ENCODE measurements around the gene NOX4. TPM values are rescaled to one million over a fixed set of nuclear protein-coding genes. Genes with fewer than 3 reads are reported as not detected.
"Not testable (repeated sequence)": the region's sequence is repeated elsewhere in the genome, so short reads cannot be mapped to it uniquely, and the experiment has no call there.

NOX4 gene
- total RNA-seq, 1 experiment from 2014 or later, result not detected

DNA sequence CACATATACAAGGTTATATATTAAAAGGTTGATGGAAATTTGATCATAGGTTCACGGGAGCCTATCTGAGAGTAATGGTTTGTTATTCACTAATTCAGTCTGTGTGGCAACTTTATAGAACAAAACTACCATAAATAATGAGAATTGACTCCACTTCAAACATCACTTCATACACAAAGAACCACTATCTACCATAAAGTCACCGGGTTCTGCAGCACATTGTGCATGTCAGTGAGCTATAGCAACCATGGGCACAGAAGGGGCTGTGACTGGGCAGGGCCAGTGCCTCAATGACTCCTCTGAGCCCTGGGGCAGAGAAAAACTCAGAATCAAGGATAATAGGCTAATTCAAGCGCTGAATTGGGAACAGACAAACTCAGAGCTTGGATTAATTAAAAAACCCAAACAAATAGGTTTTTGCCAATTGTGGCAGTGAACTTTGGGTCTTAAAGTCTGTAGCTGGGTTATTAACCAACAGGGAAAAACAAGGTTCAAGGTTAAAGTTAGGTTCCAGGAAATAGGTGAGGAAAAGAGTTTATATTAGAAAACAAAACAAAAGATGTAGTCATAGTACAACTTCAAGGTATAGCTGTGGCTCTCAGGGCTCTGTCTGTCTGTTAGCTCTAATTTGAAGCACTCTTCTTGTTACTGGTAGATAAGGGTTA lies 181.7 kb downstream of the NOX4 start:
- H4K20me1 ChIP-seq (ENCODE audit: insufficient read depth); H3K36me3 ChIP-seq (ENCODE audit: low read depth); H3K4me2 ChIP-seq; H3K27me3 ChIP-seq (ENCODE audit: insufficient read depth, low read depth); H3K9me2 ChIP-seq (ENCODE audit: insufficient read depth); H3K79me2 ChIP-seq (ENCODE audit: low read depth); H3F3A ChIP-seq (ENCODE audit: insufficient read depth, low read depth); H3K4me3 ChIP-seq; H3K27ac ChIP-seq; POLR2A ChIA-PET (ENCODE audit: unreplicated experiment); DNase-seq; H3K9me3 ChIP-seq (ENCODE audit: insufficient read depth, low read depth); CTCF ChIA-PET; H3K4me1 ChIP-seq (replicated peaks; ENCODE audit: insufficient read depth); BruUV-seq (replicated peaks); intact Hi-C loops (cut with micrococcal nuclease; ENCODE audit: unreplicated experiment); H2AFZ ChIP-seq: not testable (repeated sequence)

DNA sequence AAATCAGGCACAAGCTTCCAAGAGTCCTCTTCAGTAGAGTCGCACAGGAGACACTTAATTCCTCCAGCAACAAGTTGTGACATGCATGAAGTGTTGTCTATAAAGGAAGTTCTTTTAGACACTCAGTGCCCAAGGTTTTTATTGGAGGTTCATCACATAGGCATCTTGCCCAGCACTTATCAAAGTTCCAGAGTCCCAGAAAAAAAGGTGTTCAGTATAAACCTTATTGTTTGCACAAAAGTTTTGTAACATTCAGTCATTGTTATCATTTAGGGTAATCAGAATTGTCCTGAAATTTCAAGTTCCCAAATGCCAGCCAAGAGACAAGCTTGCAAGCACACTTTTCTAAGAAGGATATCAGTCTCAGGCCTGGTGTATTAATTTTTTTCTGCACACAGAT lies 182.9 kb downstream of the NOX4 start:
- H3K79me2 ChIP-seq (ENCODE audit: low read depth); H3K27me3 ChIP-seq (ENCODE audit: insufficient read depth, low read depth); CTCF ChIA-PET; H3K36me3 ChIP-seq (ENCODE audit: low read depth); H3K9me2 ChIP-seq (ENCODE audit: insufficient read depth); BruUV-seq (replicated peaks); DNase-seq; POLR2A ChIA-PET (ENCODE audit: unreplicated experiment); H3F3A ChIP-seq (ENCODE audit: insufficient read depth, low read depth); H3K4me3 ChIP-seq; H3K4me2 ChIP-seq; H4K20me1 ChIP-seq (ENCODE audit: insufficient read depth); H3K27ac ChIP-seq; H3K4me1 ChIP-seq (replicated peaks; ENCODE audit: insufficient read depth); intact Hi-C loops (cut with micrococcal nuclease; ENCODE audit: unreplicated experiment); H2AFZ ChIP-seq; H3K9me3 ChIP-seq (ENCODE audit: insufficient read depth, low read depth): not testable (repeated sequence)

DNA sequence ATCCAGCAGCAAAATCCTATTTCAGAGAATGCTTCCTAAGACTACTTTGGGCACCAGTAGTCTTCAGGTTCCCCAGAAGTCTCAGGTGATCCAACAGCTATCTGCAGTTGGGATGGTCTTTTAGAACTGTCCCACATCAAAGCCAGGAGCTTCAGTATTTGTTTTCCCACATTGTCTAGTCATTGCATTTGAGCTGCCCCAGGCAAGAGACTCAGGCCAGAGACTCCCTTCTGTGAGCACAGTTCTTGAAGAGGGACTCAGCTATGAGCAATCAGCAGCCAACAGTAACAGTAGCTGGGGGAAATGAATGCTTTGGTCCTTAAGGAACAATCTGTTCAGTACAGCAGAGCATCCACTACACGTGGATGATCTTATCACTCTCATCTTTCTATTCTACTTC lies 188.1 kb downstream of the NOX4 start:
- H3F3A ChIP-seq (ENCODE audit: insufficient read depth, low read depth); H3K9me3 ChIP-seq (ENCODE audit: insufficient read depth, low read depth); DNase-seq; H3K27ac ChIP-seq; H3K9me2 ChIP-seq (ENCODE audit: insufficient read depth); H3K36me3 ChIP-seq (ENCODE audit: low read depth); H3K27me3 ChIP-seq (ENCODE audit: insufficient read depth, low read depth); H3K4me3 ChIP-seq; CTCF ChIA-PET; intact Hi-C loops (cut with micrococcal nuclease; ENCODE audit: unreplicated experiment); H2AFZ ChIP-seq; H3K4me1 ChIP-seq (replicated peaks; ENCODE audit: insufficient read depth); H3K4me2 ChIP-seq; H3K79me2 ChIP-seq (ENCODE audit: low read depth); H4K20me1 ChIP-seq (ENCODE audit: insufficient read depth); POLR2A ChIA-PET (ENCODE audit: unreplicated experiment); BruUV-seq (replicated peaks): not testable (repeated sequence)

DNA sequence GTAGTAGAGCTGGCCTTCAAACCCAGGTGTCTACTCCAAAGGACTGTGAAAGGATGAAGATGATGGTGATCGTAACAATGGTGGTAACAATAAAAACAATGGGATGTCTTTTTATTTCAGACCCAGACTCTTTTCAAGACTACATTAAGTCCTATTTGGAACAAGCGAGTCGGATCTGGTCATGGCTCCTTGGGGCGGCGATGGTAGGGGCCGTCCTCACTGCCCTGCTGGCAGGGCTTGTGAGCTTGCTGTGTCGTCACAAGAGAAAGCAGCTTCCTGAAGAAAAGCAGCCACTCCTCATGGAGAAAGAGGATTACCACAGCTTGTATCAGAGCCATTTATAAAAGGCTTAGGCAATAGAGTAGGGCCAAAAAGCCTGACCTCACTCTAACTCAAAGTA lies 196.2 kb downstream of the NOX4 start:
- DNase-seq; H3K4me2 ChIP-seq; POLR2A ChIA-PET (ENCODE audit: unreplicated experiment); H3K9me2 ChIP-seq (ENCODE audit: insufficient read depth); H4K20me1 ChIP-seq (ENCODE audit: insufficient read depth); BruUV-seq (replicated peaks); H3K9me3 ChIP-seq (ENCODE audit: insufficient read depth, low read depth); H3K27ac ChIP-seq; H3F3A ChIP-seq (ENCODE audit: insufficient read depth, low read depth); H3K4me3 ChIP-seq; H3K79me2 ChIP-seq (ENCODE audit: low read depth); H3K27me3 ChIP-seq (ENCODE audit: insufficient read depth, low read depth); H3K36me3 ChIP-seq (ENCODE audit: low read depth); H3K4me1 ChIP-seq (replicated peaks; ENCODE audit: insufficient read depth); CTCF ChIA-PET; intact Hi-C loops (cut with micrococcal nuclease; ENCODE audit: unreplicated experiment); H2AFZ ChIP-seq: not testable (repeated sequence)

DNA sequence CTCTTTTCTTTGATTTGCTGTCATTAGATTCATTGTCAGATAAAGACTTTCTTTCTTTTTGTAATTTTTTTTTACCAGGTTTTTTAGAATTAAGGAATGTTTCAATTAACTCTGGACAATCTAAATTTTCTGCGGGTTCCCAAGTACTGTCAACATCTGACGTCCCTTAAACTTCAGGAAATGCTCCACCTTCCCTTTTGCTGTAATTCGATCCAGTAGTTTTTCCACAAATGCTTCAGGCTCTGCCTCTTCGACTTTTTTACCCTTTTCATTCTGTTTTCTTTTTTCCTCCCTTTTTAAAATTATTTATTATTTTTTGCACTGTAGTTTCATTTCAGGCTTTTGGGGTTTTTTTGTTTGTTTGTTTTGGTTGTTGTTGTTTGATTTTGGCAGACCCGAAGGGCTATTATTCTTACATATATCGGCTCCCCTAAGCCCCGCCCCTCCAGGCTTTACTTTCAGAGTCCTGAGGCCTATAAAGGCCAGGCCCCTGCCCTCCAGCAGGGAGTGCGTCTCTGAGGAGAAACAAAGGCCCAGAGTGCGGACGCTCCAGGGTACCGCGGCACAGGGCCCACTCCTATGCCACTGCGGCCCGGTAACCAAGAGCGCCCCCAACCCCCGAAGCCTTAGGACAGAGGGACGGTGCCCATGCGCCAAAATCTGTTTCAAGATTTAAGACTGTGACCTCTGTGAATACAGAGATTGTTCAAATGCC lies 197.1 kb downstream of the NOX4 start:
- Histone ChIP-seq H3K79me2 (ENCODE audit: low read depth) (no peaks in the 10 kb centered on the region), H3K9me2 (ENCODE audit: insufficient read depth) (no peaks in the 10 kb centered on the region), H3K27ac (no peak overlapping the region), H3K4me2 (no peak overlapping the region), H3K9me3 (ENCODE audit: insufficient read depth, low read depth) (no peaks in the 10 kb centered on the region), H3K27me3 (ENCODE audit: insufficient read depth, low read depth) (no peaks in the 10 kb centered on the region), H2AFZ (no peak overlapping the region; the same call in 1 of the 2 replicates), H4K20me1 (ENCODE audit: insufficient read depth) (no peaks in the 10 kb centered on the region), H3K4me3 (no peak overlapping the region), H3K4me1 (replicated peaks; ENCODE audit: insufficient read depth) (no peaks in the 10 kb centered on the region), H3F3A (ENCODE audit: insufficient read depth, low read depth) (no peaks in the 10 kb centered on the region), H3K36me3 (ENCODE audit: low read depth) (no peaks in the 10 kb centered on the region)
- no peak for DNase-seq
- BruUV-seq (replicated peaks), result no TSS peak
- TF ChIP-seq, protein P1, sequence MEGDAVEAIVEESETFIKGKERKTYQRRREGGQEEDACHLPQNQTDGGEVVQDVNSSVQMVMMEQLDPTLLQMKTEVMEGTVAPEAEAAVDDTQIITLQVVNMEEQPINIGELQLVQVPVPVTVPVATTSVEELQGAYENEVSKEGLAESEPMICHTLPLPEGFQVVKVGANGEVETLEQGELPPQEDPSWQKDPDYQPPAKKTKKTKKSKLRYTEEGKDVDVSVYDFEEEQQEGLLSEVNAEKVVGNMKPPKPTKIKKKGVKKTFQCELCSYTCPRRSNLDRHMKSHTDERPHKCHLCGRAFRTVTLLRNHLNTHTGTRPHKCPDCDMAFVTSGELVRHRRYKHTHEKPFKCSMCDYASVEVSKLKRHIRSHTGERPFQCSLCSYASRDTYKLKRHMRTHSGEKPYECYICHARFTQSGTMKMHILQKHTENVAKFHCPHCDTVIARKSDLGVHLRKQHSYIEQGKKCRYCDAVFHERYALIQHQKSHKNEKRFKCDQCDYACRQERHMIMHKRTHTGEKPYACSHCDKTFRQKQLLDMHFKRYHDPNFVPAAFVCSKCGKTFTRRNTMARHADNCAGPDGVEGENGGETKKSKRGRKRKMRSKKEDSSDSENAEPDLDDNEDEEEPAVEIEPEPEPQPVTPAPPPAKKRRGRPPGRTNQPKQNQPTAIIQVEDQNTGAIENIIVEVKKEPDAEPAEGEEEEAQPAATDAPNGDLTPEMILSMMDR (conservative IDR thresholded peaks at IDR 0.05), result no peak
- no peak for TF ChIP-seq EZH2 (IDR thresholded peaks at IDR 0.05; ENCODE audit: low read depth)
- ChIA-PET POLR2A (ENCODE audit: unreplicated experiment) (no interaction called here), CTCF (no interaction called here)
- intact Hi-C loops (cut with micrococcal nuclease; ENCODE audit: unreplicated experiment), result no loop called here

DNA sequence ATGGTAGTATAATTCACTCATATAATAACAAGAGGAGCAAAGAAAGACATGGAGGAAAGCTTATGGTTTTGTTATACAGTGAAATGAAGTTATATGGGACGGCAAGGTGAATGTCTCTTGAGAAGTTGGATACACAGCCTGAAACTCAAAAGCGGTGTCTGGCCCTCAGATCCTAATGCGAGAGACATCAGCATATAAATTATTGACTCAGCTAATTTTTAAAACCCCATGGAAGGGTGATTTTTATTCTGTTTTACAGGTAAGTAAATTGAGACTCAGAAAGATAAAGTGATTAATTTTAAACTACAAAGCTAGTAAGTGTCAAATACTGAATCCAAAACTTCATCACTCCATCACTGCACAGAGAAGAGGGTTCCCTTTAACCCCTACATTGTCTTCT lies 203.2 kb downstream of the NOX4 start:
- DNase-seq; H3K27me3 ChIP-seq (ENCODE audit: insufficient read depth, low read depth); CTCF ChIA-PET; BruUV-seq (replicated peaks); H2AFZ ChIP-seq; H3K4me1 ChIP-seq (replicated peaks; ENCODE audit: insufficient read depth); POLR2A ChIA-PET (ENCODE audit: unreplicated experiment); H3K79me2 ChIP-seq (ENCODE audit: low read depth); H3K4me2 ChIP-seq; H4K20me1 ChIP-seq (ENCODE audit: insufficient read depth); H3K27ac ChIP-seq; intact Hi-C loops (cut with micrococcal nuclease; ENCODE audit: unreplicated experiment); H3K4me3 ChIP-seq; H3K36me3 ChIP-seq (ENCODE audit: low read depth); H3K9me3 ChIP-seq (ENCODE audit: insufficient read depth, low read depth); H3K9me2 ChIP-seq (ENCODE audit: insufficient read depth); H3F3A ChIP-seq (ENCODE audit: insufficient read depth, low read depth): not testable (repeated sequence)

Measured in PC-9 (cell line).